SK-N-MC (cell line): ENCODE data around the gene OVOL2.
"Not testable (repeated sequence)": the region's sequence is repeated elsewhere in the genome, so short reads cannot be mapped to it uniquely, and the experiment has no call there.

Source experiments
- DNase-seq: peaks from one replicate; pipeline ENCODE4 v3.0.0-alpha.2; 2011; ENCODE audit warnings: low read depth, low spot score
- H3K27ac ChIP-seq: fragments of 200-600 bp; sonication (generic); 2 replicates; pipeline ENCODE4 v1.5.1; 2016; ENCODE audit warnings: mixed run types
- H3K36me3 ChIP-seq: fragments of 200-600 bp; sonication (generic); 2 replicates; pipeline ENCODE4 v1.6.1; 2017; ENCODE audit warnings: antibody characterized with exemption, low read length, mixed read lengths; ENCODE audit not compliant: insufficient read depth
- H3K4me3 ChIP-seq: fragments of 200-600 bp; sonication (generic); 2 replicates; pipeline ENCODE4 v1.5.1; 2016
- H3K9ac ChIP-seq: fragments of 200-600 bp; sonication (generic); 2 replicates; pipeline ENCODE4 v1.8.0; 2017; ENCODE audit warnings: mixed run types, mixed read lengths; ENCODE audit not compliant: insufficient read length
- H3K9me3 ChIP-seq: fragments of 200-600 bp; sonication (generic); 2 replicates; pipeline ENCODE4 v1.6.1; 2017; ENCODE audit warnings: low read depth, mild to moderate bottlenecking, antibody characterized with exemption, low read length, moderate library complexity, mixed read lengths
- EZH2 ChIP-seq: fragments of 200-600 bp; sonication (generic); IDR thresholded peaks from one replicate; pipeline ENCODE4 v1.6.1; 2017; ENCODE audit warnings: antibody characterized with exemption
- FOXP2 ChIP-seq: optimal IDR thresholded peaks from 2 replicates; pipeline ENCODE3; 2011; ENCODE audit warnings: mild to moderate bottlenecking, moderate library complexity; ENCODE audit not compliant: insufficient read depth; ENCODE audit errors: extremely low read length, control extremely low read depth
- POLR2AphosphoS5 ChIP-seq: IDR thresholded peaks from 2 replicates; pipeline ENCODE4 v1.6.1; 2012; ENCODE audit warnings: mild to moderate bottlenecking, low read depth, low read length, borderline replicate concordance

OVOL2 gene

GRCh38 chr20:18090044-18090443 lies 32.3 kb upstream of the OVOL2 start:
- H3K4me3 ChIP-seq, result no peak overlapping the region
- no peaks in the 10 kb centered on the region for H3K9me3 ChIP-seq
- DNase-seq, result no peak
- H3K27ac ChIP-seq, result no peak overlapping the region
- H3K36me3 ChIP-seq, result no peaks in the 10 kb centered on the region
- TF ChIP-seq POLR2AphosphoS5 (no peak), EZH2 (no peak), FOXP2 (no peak)
- no peak overlapping the region for H3K9ac ChIP-seq

DNA sequence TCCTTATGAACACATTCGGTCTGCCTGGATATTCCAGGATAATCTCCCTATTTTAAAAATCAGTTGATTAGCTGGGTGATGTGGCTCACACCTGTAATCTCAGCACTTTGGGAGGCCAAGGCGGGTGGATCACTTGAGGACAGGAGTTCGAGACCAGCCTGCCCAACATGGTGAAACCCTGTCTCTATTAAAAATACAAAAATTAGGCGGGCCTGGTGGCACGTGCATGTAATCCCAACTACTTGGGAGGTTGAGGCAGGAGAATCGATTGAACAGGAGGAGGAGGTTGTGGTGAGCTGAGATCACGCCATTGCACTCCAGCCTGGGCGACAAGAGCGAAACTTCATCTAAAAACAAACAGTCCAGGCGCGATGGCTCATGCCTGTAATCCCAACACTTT lies 31.1 kb upstream of the OVOL2 start:
- not testable (repeated sequence) for DNase-seq, H3K9me3 ChIP-seq, H3K27ac ChIP-seq, H3K4me3 ChIP-seq, H3K36me3 ChIP-seq, H3K9ac ChIP-seq

- H3K36me3 ChIP-seq, H3K9ac ChIP-seq, H3K27ac ChIP-seq, DNase-seq, H3K4me3 ChIP-seq, H3K9me3 ChIP-seq: not testable (repeated sequence)
These were observed 30.6 kb upstream of the OVOL2 start for GRCh38 chr20:18088298-18088697.

GRCh38 chr20:18087054-18087453 lies 29.3 kb upstream of the OVOL2 start:
- Histone ChIP-seq H3K9me3 (no peaks in the 10 kb centered on the region), H3K4me3 (no peak overlapping the region), H3K9ac (no peak overlapping the region), H3K36me3 (no peaks in the 10 kb centered on the region), H3K27ac (no peak overlapping the region)
- no peak for DNase-seq
- TF ChIP-seq EZH2, result no peak
- no peak for TF ChIP-seq FOXP2
- TF ChIP-seq POLR2AphosphoS5, result no peak

DNA sequence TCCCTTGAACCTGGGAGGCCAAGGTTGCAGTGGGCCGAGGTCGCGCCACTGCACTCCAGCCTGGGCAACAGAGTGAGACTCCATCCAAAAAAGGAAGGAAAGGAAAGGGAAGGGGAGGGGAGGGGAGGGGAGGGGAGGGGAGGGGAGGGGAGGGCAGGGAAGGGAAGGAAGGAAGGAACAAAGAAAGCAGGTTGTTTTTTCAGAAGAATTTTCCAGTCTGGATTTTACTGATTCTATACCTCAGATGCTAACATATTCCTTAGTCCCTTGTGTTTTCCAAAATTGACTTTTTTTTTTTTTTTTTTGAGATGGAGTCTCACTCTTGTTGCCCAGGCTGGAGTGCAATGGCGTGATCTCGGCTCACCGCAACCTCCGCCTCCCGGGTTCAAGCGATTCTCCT lies 23.1 kb upstream of the OVOL2 start:
- not testable (repeated sequence) for H3K36me3 ChIP-seq, H3K27ac ChIP-seq, H3K4me3 ChIP-seq, H3K9ac ChIP-seq, DNase-seq, H3K9me3 ChIP-seq

DNA sequence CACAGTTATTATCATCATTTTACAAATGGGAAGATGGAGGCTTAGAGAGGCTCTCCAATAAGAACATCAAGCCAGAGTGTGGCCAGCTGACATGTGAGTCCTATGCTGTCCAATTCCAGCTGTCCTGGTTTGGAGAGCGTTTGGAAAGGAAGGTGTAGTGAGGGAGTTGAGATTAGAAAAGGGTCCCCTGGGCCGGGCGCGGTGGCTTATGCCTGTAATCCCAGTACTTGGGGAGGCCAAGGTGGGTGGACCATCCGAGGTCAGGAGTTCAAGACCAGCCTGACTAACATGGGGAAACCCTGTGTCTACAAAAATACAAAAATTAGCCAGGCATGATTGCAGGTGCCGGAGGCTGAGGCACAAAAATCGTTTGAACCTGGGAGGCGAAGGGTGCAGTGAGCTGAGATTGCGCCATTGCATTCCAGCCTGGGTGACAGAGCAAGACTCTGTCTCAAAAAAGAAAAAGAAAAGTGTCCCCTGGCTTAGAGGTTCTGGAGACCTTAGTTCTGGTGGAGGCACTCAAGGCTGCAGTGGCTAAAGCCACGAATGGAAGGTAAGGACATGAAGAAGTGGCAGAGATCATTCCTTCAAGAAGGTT lies 22.1 kb upstream of the OVOL2 start:
- no peak for DNase-seq
- Histone ChIP-seq H3K9me3 (no peaks in the 10 kb centered on the region), H3K27ac (no peak overlapping the region)

DNA sequence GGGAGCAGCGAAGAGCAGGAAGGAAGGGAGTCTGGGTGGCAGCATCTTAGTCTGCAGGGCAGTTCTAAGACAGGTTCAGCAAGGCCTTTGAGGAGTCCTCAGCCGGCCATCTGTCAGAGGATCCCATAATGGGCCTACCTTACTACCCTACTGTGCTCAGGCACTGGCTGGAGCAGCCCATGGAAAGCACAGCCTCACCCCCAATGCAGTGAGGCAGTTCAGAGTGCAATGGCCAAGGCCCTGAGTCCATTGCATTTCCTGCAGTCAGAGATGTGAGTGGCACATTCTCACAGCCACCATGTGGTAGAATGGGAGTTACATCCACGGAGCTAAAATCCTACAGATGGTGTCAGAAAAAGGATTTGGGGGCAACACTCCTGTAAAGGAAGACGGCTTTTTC lies 19.4 kb upstream of the OVOL2 start:
- no peak for TF ChIP-seq FOXP2
- TF ChIP-seq EZH2, result no peak
- no peak for TF ChIP-seq POLR2AphosphoS5
- DNase-seq, result no peak
- no peak overlapping the region for H3K4me3 ChIP-seq
- no peaks in the 10 kb centered on the region for H3K9me3 ChIP-seq
- H3K27ac ChIP-seq, result no peak overlapping the region
- no peak overlapping the region for H3K9ac ChIP-seq
- H3K36me3 ChIP-seq, result no peaks in the 10 kb centered on the region

More for the DNA sequence above, 22.1 kb upstream of the OVOL2 start:
- Histone ChIP-seq H3K9ac (no peak overlapping the region), H3K4me3 (no peak overlapping the region), H3K36me3 (no peaks in the 10 kb centered on the region)
- TF ChIP-seq POLR2AphosphoS5, result no peak
- no peak for TF ChIP-seq FOXP2
- no peak for TF ChIP-seq EZH2

GRCh38 chr20:18072532-18072931 lies 14.8 kb upstream of the OVOL2 start:
- Histone ChIP-seq H3K9me3 (no peaks in the 10 kb centered on the region), H3K4me3 (no peak overlapping the region), H3K36me3 (no peaks in the 10 kb centered on the region), H3K27ac (no peak overlapping the region), H3K9ac (no peak overlapping the region)
- TF ChIP-seq POLR2AphosphoS5 (no peak), EZH2 (no peak), FOXP2 (no peak)
- no peak for DNase-seq

DNA sequence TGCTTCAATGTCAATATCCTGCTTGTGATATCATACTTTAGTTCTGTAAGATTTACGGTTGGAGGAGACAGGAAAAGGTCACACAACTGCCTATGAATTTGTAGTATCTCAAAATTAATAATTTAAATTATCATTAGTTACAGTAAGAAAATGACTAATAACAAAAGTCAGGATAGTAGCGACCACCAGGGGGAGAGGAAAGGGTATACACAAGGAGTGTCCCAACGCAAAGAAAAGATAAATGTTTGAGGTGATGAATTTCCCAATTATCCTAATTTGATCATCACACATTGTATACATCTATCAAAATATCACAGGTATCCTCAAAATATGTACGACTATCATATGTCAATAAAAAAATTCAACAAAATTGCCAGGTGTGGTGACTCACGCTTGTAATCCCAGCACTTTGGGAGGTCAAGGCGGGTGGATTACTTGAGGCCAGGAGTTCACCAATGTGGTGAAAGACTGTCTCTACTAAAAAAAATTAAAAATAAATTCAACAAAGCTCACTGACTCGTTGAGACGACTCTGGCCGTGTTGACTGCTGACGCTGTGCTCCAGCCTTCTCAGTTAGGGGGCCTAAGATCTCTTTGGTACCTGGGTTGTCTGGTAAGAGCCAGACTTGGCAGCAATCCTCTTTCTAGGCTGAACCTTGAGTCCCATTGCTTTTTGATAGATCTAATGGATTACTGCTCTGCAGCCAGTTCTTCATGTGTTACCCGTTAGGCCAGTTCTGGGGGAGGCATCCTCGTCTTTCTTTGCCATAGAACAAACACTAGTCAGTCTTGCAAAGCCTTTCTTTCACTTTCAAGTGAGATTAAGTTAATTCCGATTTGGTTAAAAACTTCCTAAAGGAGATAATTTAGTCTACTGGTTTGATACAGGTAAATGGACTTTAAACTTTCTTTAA lies 9.0 kb upstream of the OVOL2 start:
- Histone ChIP-seq H3K36me3 (no peaks in the 10 kb centered on the region), H3K4me3 (no peak overlapping the region), H3K27ac (no peak overlapping the region), H3K9me3 (no peaks in the 10 kb centered on the region), H3K9ac (no peak overlapping the region)
- TF ChIP-seq EZH2 (no peak), POLR2AphosphoS5 (no peak), FOXP2 (no peak)
- no peak for DNase-seq
